ENCODE data around the gene NUDT16L1.

NUDT16L1 gene

DNA sequence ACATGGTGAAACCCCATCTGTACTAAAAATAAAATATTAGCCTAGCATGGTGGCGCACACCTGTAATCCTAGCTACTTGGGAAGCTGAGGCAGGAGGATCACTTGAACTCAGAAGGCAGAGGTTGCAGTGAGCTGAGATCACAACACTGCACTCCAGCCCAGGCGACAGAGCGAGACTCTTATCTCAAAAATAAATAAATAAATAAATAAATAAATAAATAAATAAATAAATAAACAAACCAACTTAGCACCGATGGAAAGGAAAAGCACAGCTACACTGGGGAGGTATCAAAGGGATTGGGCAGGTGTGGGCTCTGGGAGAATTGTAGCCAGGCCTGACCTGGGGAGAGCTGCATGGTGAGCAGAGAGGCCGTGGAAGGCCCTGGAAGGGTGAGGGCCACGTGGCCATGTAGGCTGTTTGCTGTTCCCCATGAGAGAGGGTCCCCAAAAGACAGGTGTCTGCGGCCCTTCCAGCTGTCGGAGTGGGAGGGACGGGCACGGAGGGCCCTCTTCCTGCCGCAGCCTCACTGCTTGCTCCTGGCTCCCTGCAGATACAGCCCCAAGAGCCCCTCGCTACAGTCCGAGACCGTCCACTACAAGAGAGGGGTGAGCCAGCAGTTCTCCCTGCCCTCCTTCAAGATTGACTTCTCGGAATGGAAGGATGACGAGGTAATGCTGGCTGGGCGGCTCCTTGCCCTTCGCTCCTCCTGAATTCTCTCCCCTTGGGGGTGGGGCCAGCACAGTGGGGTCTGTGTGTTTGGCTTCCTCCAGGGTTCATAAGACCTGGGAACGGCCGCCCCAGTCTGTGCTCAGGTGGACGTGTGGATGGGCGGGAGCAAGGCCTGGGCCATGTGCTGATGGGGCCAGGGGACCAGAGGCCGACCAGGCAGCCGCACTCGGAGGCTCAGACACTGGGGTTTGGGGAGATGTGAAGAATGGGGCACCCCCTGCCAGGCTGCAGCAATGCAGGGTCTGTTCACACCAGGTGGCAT lies 36.4 kb upstream of the NUDT16L1 start:
- H3K36me3 ChIP-seq (ENCODE audit: insufficient read depth, low read length) = peaks cover 3% of the 10 kb centered on the region

DNA sequence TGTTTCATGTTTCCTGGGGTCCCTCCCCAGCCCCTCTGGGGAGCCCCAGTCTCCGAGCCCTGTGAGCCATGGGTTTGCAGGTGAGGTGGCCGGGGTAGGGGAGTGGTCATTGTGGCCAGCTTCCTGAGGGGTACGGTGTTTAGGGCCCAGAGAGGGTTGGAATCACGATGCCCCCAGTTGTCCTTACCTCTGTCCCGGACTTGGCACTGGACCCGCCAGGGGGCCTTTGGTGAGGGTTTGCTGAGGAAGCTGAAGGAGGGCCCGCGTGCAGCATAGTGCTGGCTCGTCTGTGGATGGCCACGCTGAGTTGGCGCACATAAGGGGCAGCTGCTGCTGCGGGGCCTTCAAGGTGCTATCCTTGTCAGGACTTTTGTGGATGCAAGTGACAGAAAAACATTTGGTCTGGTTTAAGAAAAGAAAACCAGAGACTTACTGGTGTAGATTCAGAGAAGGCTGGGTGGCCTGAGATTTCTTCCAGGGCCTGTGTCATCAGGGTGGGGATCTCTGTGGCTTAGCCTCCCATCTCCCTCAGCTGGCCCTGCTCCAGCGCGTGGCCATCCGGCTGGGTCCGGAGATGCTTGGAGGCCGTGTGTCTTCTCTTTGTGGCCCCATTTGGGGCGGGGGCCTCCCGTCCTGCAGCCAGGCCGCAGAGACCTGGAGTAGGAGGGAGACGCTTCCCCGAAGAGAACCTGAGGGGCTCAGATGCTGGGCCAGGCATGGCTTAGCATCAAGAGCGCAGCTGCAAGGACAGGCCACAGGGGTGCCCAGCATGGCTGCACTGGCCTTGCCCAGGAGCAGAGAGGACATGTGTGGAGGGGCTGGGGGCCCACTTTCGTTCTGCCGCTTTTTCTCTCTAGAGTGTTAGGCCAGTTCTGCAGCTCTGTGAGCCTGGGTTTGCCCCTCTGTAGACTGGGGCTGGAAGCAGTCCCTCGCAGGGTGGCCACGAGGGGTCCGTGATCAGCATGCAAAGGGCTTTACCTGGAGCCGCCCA lies 33.7 kb upstream of the NUDT16L1 start:
- H3K9me3 ChIP-seq (ENCODE audit: control insufficient read depth, insufficient read depth, low read length) = no peaks in the 10 kb centered on the region
- H3K36me3 ChIP-seq (ENCODE audit: insufficient read depth, low read length) = peaks cover 3% of the 10 kb centered on the region; the same call in 1 of the 2 replicates
- peaks cover 3% of the 10 kb centered on the region for H3K4me1 ChIP-seq (ENCODE audit: insufficient read depth, low read length)
- no peak overlapping the region for H3K9ac ChIP-seq (ENCODE audit: low read depth, low read length)

More for the DNA sequence above, 36.4 kb upstream of the NUDT16L1 start:
- H3K4me1 ChIP-seq (ENCODE audit: insufficient read depth, low read length) = no peaks in the 10 kb centered on the region
- no peaks in the 10 kb centered on the region for H3K9me3 ChIP-seq (ENCODE audit: control insufficient read depth, insufficient read depth, low read length)
- H3K9ac ChIP-seq (ENCODE audit: low read depth, low read length) = no peak overlapping the region

DNA sequence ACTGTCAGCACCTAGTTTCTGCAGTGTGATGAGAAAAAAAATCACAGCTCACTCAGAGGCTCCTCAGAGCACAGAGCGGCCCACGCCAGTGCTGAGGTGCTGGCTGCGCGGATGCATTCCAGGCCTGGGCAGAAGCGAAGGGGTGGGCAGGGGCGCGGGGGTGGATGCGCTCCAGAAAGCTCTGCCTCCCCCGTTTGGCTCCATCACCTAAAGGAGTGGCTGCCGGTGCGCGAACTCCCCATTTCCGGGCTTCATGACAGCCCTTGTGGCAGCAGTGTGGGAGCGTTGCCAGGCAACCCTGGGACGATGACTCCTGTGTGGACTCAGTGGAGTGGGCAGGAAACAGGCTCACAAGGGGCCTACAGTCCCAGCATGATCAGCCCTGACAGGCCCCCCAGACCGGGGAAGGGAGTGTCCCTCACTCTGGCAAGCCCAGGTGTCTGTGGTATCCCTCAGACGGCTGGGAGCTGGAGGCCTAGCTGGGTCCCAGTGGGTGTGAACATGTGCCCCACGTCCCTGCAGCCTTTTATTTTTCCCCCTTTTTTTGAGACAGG lies 32.8 kb upstream of the NUDT16L1 start:
- Histone ChIP-seq H3K9me3 (ENCODE audit: control insufficient read depth, insufficient read depth, low read length) (no peaks in the 10 kb centered on the region), H3K36me3 (ENCODE audit: insufficient read depth, low read length) (peaks cover 3% of the 10 kb centered on the region; the same call in 1 of the 2 replicates), H3K4me1 (ENCODE audit: insufficient read depth, low read length) (peaks cover 7% of the 10 kb centered on the region), H3K9ac (ENCODE audit: low read depth, low read length) (no peak overlapping the region)

DNA sequence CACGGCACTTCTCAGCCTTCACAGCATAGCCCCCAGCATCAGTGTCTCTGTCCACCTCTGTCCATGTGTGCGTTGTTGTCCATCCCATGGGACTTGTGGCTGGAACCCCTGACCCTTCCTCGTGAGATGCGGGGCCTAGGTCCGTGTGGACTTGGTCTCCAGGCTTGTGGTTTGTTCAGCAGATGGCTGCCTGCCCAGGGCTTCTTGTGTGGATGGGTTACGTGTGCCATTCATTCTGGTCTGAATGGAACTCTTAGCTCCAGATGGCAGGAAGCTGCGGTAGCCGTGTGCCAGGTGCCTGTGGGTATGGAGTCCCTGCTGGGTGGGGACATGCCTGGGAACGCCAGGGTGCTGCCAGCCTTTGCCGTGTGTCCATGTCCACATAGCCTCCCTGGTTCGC lies 31.7 kb upstream of the NUDT16L1 start:
- Histone ChIP-seq H3K9ac (ENCODE audit: low read depth, low read length) (no peak overlapping the region), H3K9me3 (ENCODE audit: control insufficient read depth, insufficient read depth, low read length) (no peaks in the 10 kb centered on the region), H3K4me1 (ENCODE audit: insufficient read depth, low read length) (peaks cover 7% of the 10 kb centered on the region), H3K36me3 (ENCODE audit: insufficient read depth, low read length) (peaks cover 7% of the 10 kb centered on the region)

DNA sequence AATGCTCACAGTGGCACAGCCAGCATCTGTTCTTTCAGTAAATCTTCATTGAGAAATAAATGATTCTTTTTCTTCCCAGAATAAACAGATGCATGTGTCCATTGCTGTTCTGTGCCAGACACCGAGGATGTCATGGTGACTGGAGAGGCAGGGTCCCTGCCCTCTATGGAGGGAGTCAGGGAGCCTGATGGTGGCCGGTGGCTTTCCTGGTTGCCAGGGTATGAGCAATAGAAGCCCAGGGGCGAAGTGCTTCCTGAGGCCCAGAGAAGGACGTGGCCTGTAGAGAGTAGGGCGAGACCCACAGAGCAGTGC lies 29.9 kb upstream of the NUDT16L1 start:
- Histone ChIP-seq H3K36me3 (ENCODE audit: insufficient read depth, low read length) (peaks cover 15% of the 10 kb centered on the region), H3K9ac (ENCODE audit: low read depth, low read length) (no peak overlapping the region), H3K9me3 (ENCODE audit: control insufficient read depth, insufficient read depth, low read length) (no peaks in the 10 kb centered on the region), H3K4me1 (ENCODE audit: insufficient read depth, low read length) (peaks cover 7% of the 10 kb centered on the region)

DNA sequence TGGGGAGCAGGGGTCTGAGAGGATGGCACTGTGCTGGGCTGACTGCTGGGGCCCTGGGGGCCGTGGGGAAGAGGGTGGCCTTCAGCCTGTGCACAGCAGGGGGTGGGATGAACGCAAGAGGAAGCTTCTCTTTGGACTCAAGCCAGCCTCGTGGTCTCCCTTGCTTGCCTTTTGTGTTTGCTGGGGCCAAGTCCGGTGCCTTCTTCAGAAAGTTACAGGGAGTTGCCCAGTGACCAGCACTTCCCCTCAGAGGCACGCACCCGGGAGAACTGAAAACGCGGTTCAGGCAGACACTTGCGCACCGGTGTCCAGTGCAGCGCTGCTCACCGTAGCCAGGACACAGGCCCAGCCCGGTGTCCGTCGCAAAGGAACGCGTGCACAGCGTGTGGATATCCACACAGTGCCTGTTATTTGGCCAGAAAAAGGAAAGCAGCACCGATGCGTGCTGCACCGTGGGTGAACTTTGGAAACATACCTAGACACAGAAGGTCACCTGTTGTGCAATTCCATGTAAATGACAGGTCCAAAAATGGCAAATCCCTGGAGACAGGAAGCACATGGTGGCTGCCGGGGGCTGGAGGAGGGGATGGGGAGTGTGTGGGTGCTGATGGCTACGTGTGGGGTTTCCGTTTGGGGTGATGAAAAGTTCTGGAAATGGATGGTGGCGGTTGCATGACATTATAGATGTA lies 29.4 kb upstream of the NUDT16L1 start:
- Histone ChIP-seq H3K9ac (ENCODE audit: low read depth, low read length) (no peak overlapping the region), H3K9me3 (ENCODE audit: control insufficient read depth, insufficient read depth, low read length) (no peaks in the 10 kb centered on the region), H3K4me1 (ENCODE audit: insufficient read depth, low read length) (peaks cover 7% of the 10 kb centered on the region), H3K36me3 (ENCODE audit: insufficient read depth, low read length) (peaks cover 19% of the 10 kb centered on the region)

DNA sequence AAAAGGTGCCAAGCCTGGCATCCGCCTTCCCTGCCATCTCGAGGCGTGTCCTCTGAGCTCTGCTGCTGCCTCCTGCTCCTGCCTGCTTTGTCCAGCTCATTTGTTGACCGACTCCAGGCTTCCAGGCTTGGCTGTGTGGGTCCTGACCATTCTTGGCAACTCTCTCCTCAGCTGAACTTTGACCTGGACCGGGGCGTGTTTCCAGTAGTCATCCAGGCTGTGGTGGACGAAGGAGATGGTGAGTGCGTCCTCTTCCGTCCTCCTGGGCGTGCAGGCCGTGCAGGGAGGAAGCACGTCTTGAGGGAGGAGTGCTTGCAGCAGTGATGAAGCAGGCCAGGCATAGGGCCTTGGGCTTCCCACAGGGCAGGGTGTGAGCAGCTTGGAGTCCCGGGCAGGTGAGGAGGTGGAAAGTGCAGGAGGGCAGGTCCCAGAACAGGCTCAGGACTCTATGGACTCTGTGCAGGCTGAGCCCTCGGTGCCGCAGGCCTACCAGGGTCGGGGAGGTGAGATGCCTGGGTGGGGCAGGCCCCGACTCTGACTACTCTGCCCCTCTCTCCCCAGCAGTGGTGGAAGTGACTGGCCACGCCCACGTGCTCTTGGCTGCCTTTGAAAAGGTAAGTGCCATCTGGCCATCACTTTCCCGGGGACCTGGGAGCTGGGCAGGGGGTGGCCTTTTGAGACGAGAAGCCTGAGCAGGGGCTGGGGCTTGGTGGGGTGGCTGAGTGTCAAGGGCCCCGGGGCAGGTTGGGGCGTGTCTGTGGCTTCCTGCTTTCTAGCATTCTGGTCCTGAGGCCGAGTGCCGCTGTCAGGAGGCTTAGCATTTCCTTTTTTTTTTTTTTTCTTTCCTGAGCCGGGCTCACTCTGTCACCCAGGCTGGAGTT lies 28.6 kb upstream of the NUDT16L1 start:
- Histone ChIP-seq H3K9me3 (ENCODE audit: control insufficient read depth, insufficient read depth, low read length) (no peaks in the 10 kb centered on the region), H3K4me1 (ENCODE audit: insufficient read depth, low read length) (peaks cover 7% of the 10 kb centered on the region), H3K9ac (ENCODE audit: low read depth, low read length) (no peak overlapping the region), H3K36me3 (ENCODE audit: insufficient read depth, low read length) (peaks cover 19% of the 10 kb centered on the region)

DNA sequence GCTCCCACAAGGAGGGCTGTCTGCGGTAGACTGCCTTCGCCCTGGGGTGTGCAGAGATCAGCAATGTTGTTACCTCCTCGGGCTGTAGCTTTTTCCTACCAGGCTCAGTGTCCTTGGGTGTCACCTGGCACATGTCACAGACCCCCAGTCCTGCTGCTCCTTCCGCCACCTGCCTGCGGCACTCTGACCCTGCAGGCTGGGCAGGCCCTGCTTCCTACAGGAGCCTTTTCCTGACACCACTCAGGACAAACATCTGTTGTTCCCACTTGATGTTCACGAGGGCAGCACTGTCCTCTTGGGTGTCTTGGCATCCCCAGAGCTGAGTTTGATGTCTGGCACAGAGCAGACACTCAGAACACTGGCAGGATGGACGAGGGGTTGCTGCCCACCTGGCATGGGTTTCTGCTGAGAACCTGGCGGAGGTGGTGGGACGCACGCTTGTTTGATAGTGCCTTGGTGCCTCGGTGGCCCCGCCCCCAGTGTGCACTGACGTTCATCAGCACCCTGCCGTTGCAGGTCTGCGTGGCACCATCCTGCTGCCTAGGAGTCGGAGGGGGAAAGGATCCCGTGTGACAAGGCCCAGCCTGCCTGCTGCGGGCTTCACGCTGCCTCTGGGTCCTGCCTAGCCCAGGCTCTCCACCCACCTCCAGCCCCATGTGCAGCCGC lies 26.7 kb upstream of the NUDT16L1 start:
- Histone ChIP-seq H3K36me3 (ENCODE audit: insufficient read depth, low read length) (peaks cover 23% of the 10 kb centered on the region), H3K9me3 (ENCODE audit: control insufficient read depth, insufficient read depth, low read length) (no peaks in the 10 kb centered on the region), H3K9ac (ENCODE audit: low read depth, low read length) (no peak overlapping the region), H3K4me1 (ENCODE audit: insufficient read depth, low read length) (peaks cover 7% of the 10 kb centered on the region)

DNA sequence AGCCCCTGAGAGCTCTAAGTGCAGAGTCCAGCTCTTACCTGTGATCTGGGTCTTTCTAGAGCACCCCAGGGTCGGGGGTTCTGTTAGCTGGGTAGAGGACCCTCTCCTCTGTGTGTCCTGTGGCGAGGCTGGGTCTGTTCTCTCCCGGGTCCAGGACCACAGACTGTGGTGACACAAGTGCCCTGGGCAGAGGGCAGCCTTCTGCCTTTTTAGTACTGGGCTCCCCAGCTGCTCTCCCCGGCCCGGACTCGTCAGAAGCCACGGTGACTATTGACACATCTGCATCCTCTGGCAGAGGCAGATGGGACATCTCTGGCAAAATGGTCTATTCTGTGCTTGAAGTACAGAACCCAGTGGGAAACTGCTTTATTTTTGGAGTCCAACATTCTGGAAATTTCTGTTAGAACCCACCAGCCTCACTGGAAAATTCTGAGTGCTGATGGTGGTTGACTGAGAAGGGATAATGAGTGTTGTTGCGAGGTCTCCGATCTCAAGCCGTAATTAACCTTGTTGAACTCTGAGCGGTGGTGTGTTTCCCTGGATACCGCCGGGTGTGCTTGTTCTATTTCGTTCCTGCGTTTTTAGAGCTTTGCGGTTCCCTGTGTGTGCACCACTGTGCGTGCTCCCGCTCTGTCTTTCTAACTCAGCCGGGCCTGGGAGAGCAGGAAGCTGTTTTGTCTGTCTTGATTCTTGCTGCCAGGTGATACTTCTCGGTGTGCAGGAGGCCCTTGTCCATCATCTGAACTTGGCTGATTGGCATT lies 26.0 kb upstream of the NUDT16L1 start:
- no peak overlapping the region for H3K9ac ChIP-seq (ENCODE audit: low read depth, low read length)
- H3K9me3 ChIP-seq (ENCODE audit: control insufficient read depth, insufficient read depth, low read length) = no peaks in the 10 kb centered on the region
- H3K36me3 ChIP-seq (ENCODE audit: insufficient read depth, low read length) = peaks cover 25% of the 10 kb centered on the region
- H3K4me1 ChIP-seq (ENCODE audit: insufficient read depth, low read length) = peaks cover 7% of the 10 kb centered on the region

DNA sequence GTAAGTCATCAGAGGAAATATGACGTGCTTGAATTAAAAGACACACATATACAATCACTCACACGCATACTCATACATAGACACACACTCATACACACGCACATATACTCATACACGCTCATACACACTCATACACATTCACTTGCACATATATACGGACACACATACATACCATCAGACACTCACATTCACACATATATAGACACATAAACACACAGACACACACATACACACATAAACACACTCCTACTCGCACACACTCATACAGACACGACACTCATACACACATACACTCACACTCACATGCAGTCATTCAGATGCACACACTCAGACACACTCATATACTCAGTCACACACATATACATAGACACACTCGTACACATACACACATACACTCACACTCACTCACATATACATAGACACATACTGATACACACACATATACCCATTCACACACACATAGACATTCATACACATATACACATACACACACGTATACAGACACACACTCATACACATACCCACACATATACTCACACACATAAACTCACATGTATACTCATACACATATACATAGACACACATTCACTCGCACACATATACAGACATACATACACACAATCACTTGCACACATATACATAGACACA lies 24.9 kb upstream of the NUDT16L1 start:
- H3K4me1 ChIP-seq (ENCODE audit: insufficient read depth, low read length) = peaks cover 7% of the 10 kb centered on the region
- H3K9me3 ChIP-seq (ENCODE audit: control insufficient read depth, insufficient read depth, low read length) = no peaks in the 10 kb centered on the region
- peaks cover 27% of the 10 kb centered on the region for H3K36me3 ChIP-seq (ENCODE audit: insufficient read depth, low read length)
- no peak overlapping the region for H3K9ac ChIP-seq (ENCODE audit: low read depth, low read length)

DNA sequence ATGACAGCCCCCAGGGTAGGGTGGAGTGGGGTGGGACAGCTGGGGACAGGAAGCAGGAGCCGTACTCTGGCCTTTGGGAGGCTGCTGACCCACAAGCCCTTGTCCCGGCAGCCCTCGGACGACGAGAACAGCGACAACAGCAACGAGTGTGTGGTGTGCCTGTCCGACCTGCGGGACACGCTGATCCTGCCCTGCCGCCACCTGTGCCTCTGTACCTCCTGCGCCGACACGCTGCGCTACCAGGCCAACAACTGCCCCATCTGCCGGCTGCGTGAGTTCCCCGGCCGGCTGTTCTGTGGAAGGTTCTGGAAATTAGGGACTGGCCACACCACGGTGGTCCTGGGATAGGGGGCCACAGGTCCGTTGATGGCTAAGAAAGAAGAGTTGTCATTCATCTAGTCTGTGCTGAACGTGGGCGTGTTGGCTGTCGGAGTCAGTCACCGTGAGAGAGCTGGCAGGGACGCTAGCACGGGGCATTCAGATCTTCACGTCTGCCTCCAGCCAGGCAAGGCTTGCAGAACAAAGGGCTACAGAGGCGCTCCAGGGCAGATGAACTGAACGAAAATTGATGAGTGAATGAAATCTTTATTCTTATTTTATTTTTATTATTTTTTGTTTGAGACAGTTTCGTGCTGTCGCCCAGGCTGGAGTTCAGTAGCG lies 19.8 kb upstream of the NUDT16L1 start:
- Histone ChIP-seq H3K36me3 (ENCODE audit: insufficient read depth, low read length) (peaks cover 11% of the 10 kb centered on the region), H3K9me3 (ENCODE audit: control insufficient read depth, insufficient read depth, low read length) (no peaks in the 10 kb centered on the region), H3K4me1 (ENCODE audit: insufficient read depth, low read length) (no peaks in the 10 kb centered on the region; the same call in 1 of the 2 replicates), H3K9ac (ENCODE audit: low read depth, low read length) (no peak overlapping the region)

All from ES-I3 (cell line).